Measurements from ENCODE around the gene HSD17B12.

The HSD17B12 gene

DNA sequence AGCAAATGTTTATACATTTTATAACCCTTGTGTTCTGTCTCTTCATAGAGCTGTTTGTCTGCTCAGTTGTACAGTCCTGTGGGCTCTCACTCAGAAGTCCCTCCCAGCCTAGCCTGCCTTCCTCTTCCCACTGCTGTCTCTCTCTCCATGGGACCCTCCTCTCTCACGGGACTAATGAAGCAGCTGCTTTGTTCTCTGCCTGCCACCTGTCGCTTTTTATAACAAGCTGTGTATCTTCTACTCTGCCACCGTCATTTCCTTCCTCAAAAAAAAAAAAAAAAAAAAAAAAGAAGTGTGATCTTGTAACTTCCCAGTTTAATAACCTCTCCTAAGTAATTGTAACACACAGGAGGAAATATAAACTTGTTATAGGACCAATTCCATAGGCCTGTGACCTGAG, 107.9 kb downstream of the HSD17B12 start:
- no peak overlapping the region for H3K4me3 ChIP-seq (ENCODE audit: low read depth, low read length)
- DNase-seq (ENCODE audit: low read depth) = no peak
- TF ChIP-seq, protein P1, sequence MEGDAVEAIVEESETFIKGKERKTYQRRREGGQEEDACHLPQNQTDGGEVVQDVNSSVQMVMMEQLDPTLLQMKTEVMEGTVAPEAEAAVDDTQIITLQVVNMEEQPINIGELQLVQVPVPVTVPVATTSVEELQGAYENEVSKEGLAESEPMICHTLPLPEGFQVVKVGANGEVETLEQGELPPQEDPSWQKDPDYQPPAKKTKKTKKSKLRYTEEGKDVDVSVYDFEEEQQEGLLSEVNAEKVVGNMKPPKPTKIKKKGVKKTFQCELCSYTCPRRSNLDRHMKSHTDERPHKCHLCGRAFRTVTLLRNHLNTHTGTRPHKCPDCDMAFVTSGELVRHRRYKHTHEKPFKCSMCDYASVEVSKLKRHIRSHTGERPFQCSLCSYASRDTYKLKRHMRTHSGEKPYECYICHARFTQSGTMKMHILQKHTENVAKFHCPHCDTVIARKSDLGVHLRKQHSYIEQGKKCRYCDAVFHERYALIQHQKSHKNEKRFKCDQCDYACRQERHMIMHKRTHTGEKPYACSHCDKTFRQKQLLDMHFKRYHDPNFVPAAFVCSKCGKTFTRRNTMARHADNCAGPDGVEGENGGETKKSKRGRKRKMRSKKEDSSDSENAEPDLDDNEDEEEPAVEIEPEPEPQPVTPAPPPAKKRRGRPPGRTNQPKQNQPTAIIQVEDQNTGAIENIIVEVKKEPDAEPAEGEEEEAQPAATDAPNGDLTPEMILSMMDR (IDR thresholded peaks at IDR 0.05; ENCODE audit: low read depth, low read length, missing control alignments) = no peak

GRCh38 chr11:43789700-43790443, 109.3 kb downstream of the HSD17B12 start:
- TF ChIP-seq, protein P1 (IDR thresholded peaks at IDR 0.05; ENCODE audit: low read depth, low read length, missing control alignments) = no peak
- H3K4me3 ChIP-seq (ENCODE audit: low read depth, low read length) = no peak overlapping the region
- no peak for DNase-seq (ENCODE audit: low read depth)

GRCh38 chr11:43790444-43790794, 109.9 kb downstream of the HSD17B12 start:
- no peak overlapping the region for H3K4me3 ChIP-seq (ENCODE audit: low read depth, low read length)
- TF ChIP-seq, protein P1 (IDR thresholded peaks at IDR 0.05; ENCODE audit: low read depth, low read length, missing control alignments) = no peak
- DNase-seq (ENCODE audit: low read depth) = no peak

- H3K4me3 ChIP-seq (ENCODE audit: low read depth, low read length) = no peak overlapping the region
- TF ChIP-seq, protein P1 (IDR thresholded peaks at IDR 0.05; ENCODE audit: low read depth, low read length, missing control alignments) = no peak
- DNase-seq (ENCODE audit: low read depth) = no peak
Observed at GRCh38 chr11:43797337-43797736, 116.8 kb downstream of the HSD17B12 start.

DNA sequence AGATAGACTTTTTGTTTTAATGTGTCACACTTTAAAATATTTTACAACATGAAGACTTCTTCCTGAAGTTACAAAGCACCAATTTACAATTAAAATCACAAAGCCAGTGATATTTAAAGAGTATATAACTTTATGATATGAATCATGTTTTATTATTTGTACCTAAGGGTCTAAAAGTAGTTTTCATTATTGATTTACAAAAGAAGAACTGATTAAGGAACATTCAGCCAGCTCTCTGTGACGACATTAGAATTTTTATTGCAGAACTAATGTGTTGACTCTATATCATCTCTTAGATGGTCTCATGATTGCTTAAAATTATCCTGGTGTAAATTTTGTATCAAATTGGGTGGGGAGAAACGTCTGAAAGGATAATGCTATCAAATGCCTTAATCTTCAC, 117.3 kb downstream of the HSD17B12 start:
- TF ChIP-seq, protein P1 (IDR thresholded peaks at IDR 0.05; ENCODE audit: low read depth, low read length, missing control alignments) = no peak
- H3K4me3 ChIP-seq (ENCODE audit: low read depth, low read length) = no peak overlapping the region
- DNase-seq (ENCODE audit: low read depth) = no peak

DNA sequence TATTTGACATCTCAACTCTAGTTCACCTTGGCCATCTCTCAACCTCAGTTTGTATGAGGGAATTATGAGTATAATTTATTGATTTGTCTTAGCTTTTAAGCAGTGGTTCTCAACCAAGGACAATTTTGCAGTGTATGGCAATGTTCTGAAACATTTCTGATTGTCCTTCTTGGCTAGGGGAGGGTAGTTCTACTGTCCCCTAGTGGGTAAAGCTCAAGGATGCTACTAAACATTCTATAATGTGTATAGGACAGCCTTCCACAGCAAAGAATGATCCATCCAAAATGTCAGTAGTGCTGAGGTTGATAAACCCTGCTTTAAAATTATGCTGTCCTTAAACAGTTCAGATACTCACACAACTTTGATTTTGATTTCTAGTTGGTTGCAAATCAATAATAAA, 122.0 kb downstream of the HSD17B12 start:
- no peak for DNase-seq (ENCODE audit: low read depth)
- no peak overlapping the region for H3K4me3 ChIP-seq (ENCODE audit: low read depth, low read length)
- TF ChIP-seq, protein P1 (IDR thresholded peaks at IDR 0.05; ENCODE audit: low read depth, low read length, missing control alignments) = peak; percentile 26

DNA sequence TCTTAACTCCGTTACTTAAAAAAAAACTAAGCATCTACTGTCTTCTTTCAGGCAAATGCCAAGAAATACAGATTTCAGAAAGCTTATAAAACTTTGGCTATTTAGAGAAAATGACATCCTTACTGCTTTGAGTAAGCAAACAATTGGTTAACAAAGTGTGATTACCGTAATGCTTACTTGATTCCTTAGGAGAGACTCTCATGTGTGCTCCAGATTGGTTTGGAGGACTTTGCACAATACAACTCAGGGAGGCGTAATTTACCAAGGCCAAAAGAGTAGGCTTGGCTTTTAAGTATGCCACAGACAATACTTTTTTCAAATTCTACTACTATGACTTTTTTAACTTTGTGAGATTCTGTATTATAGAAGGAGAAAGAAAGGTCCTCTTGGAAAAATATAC, 123.2 kb downstream of the HSD17B12 start:
- TF ChIP-seq, protein P1 (IDR thresholded peaks at IDR 0.05; ENCODE audit: low read depth, low read length, missing control alignments) = no peak
- no peak overlapping the region for H3K4me3 ChIP-seq (ENCODE audit: low read depth, low read length)

More for the DNA sequence above, 123.2 kb downstream of the HSD17B12 start:
- no peak for DNase-seq (ENCODE audit: low read depth)

Measured in GM12864 (cell line).